OCI-LY1 (cell line): ENCODE results near the gene METTL27.

Experiments
- CTCF ChIP-seq: fragments of 200-600 bp; sonication (generic), shearing (Covaris generic); IDR thresholded peaks from 2 replicates; pipeline ENCODE4 v1.5.1; 2017; ENCODE audit warnings: mild to moderate bottlenecking, antibody characterized with exemption, low read length, moderate library complexity, mixed read lengths
- EZH2 ChIP-seq: fragments of 200-600 bp; sonication (generic), shearing (Covaris generic); IDR thresholded peaks from 2 replicates; pipeline ENCODE4 v1.8.0; 2017; ENCODE audit warnings: borderline replicate concordance, mixed run types, mild to moderate bottlenecking, antibody characterized with exemption, low read length, moderate library complexity, mixed read lengths

GRCh38 chr7:73829505-73829904, 12.8 kb downstream of the METTL27 start:
- TF ChIP-seq CTCF, result no peak
- no peak for TF ChIP-seq EZH2
